Adrenal gland (tissue), 12 donors: ENCODE measurements around the gene RELCH. TPM values are rescaled to one million over a fixed set of nuclear protein-coding genes. Genes with fewer than 3 reads are reported as not detected.

Experiments used
- DNase-seq, 7 donors: peaks; one replicate each; pipeline ENCODE4 v3.0.0-alpha.2; 2019 to 2020
- H3K27ac ChIP-seq, 5 donors: fragments of 200-600 bp; sonication (generic) in 4 of 5; 1 replicate in 3 of 5; 2 replicates in 2 of 5; pipeline versions ENCODE4 v1.5.1 to v1.8.0; 2016 to 2020; ENCODE audit warnings: mild to moderate bottlenecking in 1 of 5
- H3K27me3 ChIP-seq: fragments of 200-600 bp; 2 replicates; pipeline ENCODE4 v1.8.0; 2021
- H3K36me3 ChIP-seq, 2 donors: fragments of 200-600 bp; replicated peaks in 1 of 2; 1 replicate in 1 of 2; 2 replicates in 1 of 2; pipeline versions ENCODE4 v1.5.1 to v1.8.0; 2018 to 2022
- H3K4me1 ChIP-seq, 2 donors: fragments of 200-600 bp; replicated peaks in 1 of 2; 1 replicate in 1 of 2; 2 replicates in 1 of 2; pipeline versions ENCODE4 v1.5.1 to v1.8.0; 2018 to 2021
- H3K4me3 ChIP-seq, 4 donors: fragments of 200-600 bp; sonication (generic) in 3 of 4; one replicate each; pipeline ENCODE4 v1.5.1; 2016 to 2018
- H3K9me3 ChIP-seq, 3 donors: fragments of 200-600 bp; sonication (generic) in 1 of 3; replicated peaks in 1 of 3; 1 replicate in 2 of 3; 2 replicates in 1 of 3; pipeline versions ENCODE4 v1.5.1 to v1.8.0; 2016 to 2021
- POLR2A ChIP-seq, 2 donors: fragments of 450-650 bp; IDR thresholded peaks; one replicate each; pipeline ENCODE4 v1.6.1; 2017; ENCODE audit warnings: antibody characterized with exemption in 2 of 2, mild to moderate bottlenecking in 2 of 2, moderate library complexity in 1 of 2
- WGBS, 4 donors: extraction: QIAGEN DNeasy Blood & Tissue Kit in 2 of 4; methylation state at CpG; one replicate each; pipeline versions ENCODE4 v1.1.5 to v1.1.7; 2013 to 2017; 5-methylcytosine and 5-hydroxymethylcytosine counted together
- intact Hi-C, 2 donors: fragments of 100-400 bp; cut with DNase I; formaldehyde crosslinking; loops; one replicate each; pipeline versions ENCODE4 v1.14.1 to v1.15.0; 2022 to 2023
- polyA plus RNA-seq, 3 donors: library from polyadenylated mRNA; stranded (reverse); fragments of 200-250 nt in 2 of 3; fragments of 350-450 nt in 1 of 3; fragmentation: Illumina TruSeq in 1 of 3; extraction: RNeasy Lipid Tissue Mini Kit (QIAGEN cat#74804) in 1 of 3; gene quantifications; one replicate each; pipeline ENCODE4 v1.2.3, GENCODE V29; 2013 to 2014
- total RNA-seq, 9 donors: library from RNA; depleted of rRNA in 4 of 9; stranded (reverse); fragments of >200 nt in 4 of 9; fragments of 120-200 nt in 1 of 9; fragmentation: NEBNext Ultra II Directional in 1 of 9; extraction: Animal tissue kit (Norgen Biotek cat#: 25700) in 1 of 9; gene quantifications; one replicate each; pipeline versions ENCODE4 v1.1.0 to v1.2.4, GENCODE V29; 2013 to 2023
- TF ChIP-seq, protein P1 (sequence below), 6 experiments: fragments of 450-650 bp in 4 of 6; fragments of 200-600 bp in 2 of 6; sonication (generic) in 1 of 6; IDR thresholded peaks; 1 replicate in 5 of 6; 2 replicates in 1 of 6; pipeline versions ENCODE4 v1.5.1 to v1.8.0; 2016 to 2021; ENCODE audit warnings: antibody characterized with exemption in 6 of 6, mild to moderate bottlenecking in 2 of 6, moderate library complexity in 1 of 6
- donor health status: healthy with polysubstance abuse.
- donor health status: Bipolar disorder and iron deficiency.
- donor health status: DM: yes; HTN: yes; CAD: no.
- donor health status: DM: no; HTN: no; CAD: no.
- donor health status: DM: no; HTN: no; CAD: no.
- donor health status: DM: yes; HTN: yes; CAD: no.

RELCH gene
- total and polyA plus RNA-seq, 12 donors = 15.6 to 45.5 (median 26.2) TPM

- Histone ChIP-seq H3K9me3 (no peaks in the 10 kb centered on the region), H3K27ac (no peak overlapping the region), H3K27me3 (no peaks in the 10 kb centered on the region), H3K4me1 (no peaks in the 10 kb centered on the region), H3K4me3 (no peak overlapping the region), H3K36me3 (peaks cover 0 to 5% of the 10 kb centered on the region in 2 donors)
- WGBS, 4 donors = 40 to 50% (median 45%) methylated on average over 1 of the region's 1 CpG
- intact Hi-C loops = loop anchor here (5.0 kb wide), 1 partner anchor 66 kb away; no protein-coding TSS in a partner anchor
- DNase-seq = no peak
- TF ChIP-seq, protein P1, sequence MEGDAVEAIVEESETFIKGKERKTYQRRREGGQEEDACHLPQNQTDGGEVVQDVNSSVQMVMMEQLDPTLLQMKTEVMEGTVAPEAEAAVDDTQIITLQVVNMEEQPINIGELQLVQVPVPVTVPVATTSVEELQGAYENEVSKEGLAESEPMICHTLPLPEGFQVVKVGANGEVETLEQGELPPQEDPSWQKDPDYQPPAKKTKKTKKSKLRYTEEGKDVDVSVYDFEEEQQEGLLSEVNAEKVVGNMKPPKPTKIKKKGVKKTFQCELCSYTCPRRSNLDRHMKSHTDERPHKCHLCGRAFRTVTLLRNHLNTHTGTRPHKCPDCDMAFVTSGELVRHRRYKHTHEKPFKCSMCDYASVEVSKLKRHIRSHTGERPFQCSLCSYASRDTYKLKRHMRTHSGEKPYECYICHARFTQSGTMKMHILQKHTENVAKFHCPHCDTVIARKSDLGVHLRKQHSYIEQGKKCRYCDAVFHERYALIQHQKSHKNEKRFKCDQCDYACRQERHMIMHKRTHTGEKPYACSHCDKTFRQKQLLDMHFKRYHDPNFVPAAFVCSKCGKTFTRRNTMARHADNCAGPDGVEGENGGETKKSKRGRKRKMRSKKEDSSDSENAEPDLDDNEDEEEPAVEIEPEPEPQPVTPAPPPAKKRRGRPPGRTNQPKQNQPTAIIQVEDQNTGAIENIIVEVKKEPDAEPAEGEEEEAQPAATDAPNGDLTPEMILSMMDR (IDR thresholded peaks at IDR 0.05) = no peak
- no peak for TF ChIP-seq POLR2A (IDR thresholded peaks at IDR 0.05)
Observed at GRCh38 chr18:62248313-62248712, 61.3 kb downstream of the RELCH start.

GRCh38 chr18:62249478-62250097 lies 62.5 kb downstream of the RELCH start:
- Histone ChIP-seq H3K9me3 (no peaks in the 10 kb centered on the region), H3K27me3 (no peaks in the 10 kb centered on the region), H3K27ac (no peak overlapping the region), H3K36me3 (peaks cover 0 to 5% of the 10 kb centered on the region in 2 donors), H3K4me1 (no peaks in the 10 kb centered on the region), H3K4me3 (no peak overlapping the region)
- WGBS, 4 donors = 61 to 62% (median 62%) methylated on average over 3 of the region's 3 CpGs
- peak; percentile 70 to 95 (median 88) for DNase-seq
- no peak for TF ChIP-seq POLR2A (IDR thresholded peaks at IDR 0.05)
- TF ChIP-seq, protein P1 (IDR thresholded peaks at IDR 0.05) = peak; percentile 65 to 86 (median 74)
- intact Hi-C loops = loop anchor here (5.0 kb wide), 1 partner anchor 67 kb away; no protein-coding TSS in a partner anchor

GRCh38 chr18:62250475-62250874 lies 63.4 kb downstream of the RELCH start:
- Histone ChIP-seq H3K27ac (no peak overlapping the region), H3K27me3 (no peaks in the 10 kb centered on the region), H3K9me3 (no peaks in the 10 kb centered on the region), H3K4me1 (no peaks in the 10 kb centered on the region), H3K4me3 (no peak overlapping the region), H3K36me3 (peaks cover 0 to 4% of the 10 kb centered on the region in 2 donors)
- DNase-seq = no peak
- TF ChIP-seq, protein P1 (IDR thresholded peaks at IDR 0.05) = no peak
- no peak for TF ChIP-seq POLR2A (IDR thresholded peaks at IDR 0.05)
- 79 to 86% (median 82%) methylated on average over 2 of the region's 2 CpGs for WGBS, 4 donors
- intact Hi-C loops = no loop called here

- H3K36me3 ChIP-seq = peaks cover 0 to 34% of the 10 kb centered on the region in 2 donors
- TF ChIP-seq POLR2A (IDR thresholded peaks at IDR 0.05) = no peak
- TF ChIP-seq, protein P1 (IDR thresholded peaks at IDR 0.05) = no peak
- H3K27ac ChIP-seq = no peak overlapping the region
- H3K4me3 ChIP-seq = no peak overlapping the region
- no peak for DNase-seq
- intact Hi-C loops = no loop called here
- no peaks in the 10 kb centered on the region for H3K4me1 ChIP-seq
- H3K9me3 ChIP-seq = no peaks in the 10 kb centered on the region
- H3K27me3 ChIP-seq = no peaks in the 10 kb centered on the region
Observed at GRCh38 chr18:62258093-62258492, 71.0 kb downstream of the RELCH start.
